ENCODE data around the gene DIPK1A. TPM values are rescaled to one million over a fixed set of nuclear protein-coding genes. Genes with fewer than 3 reads are reported as not detected.

The DIPK1A gene
- total and polyA plus RNA-seq, 2 donors (not counting 1 experiment from before 2014, with no cell fraction given), result 19.7 to 85.7 TPM

GRCh38 chr1:92940541-92940940 is 20.7 kb downstream of the DIPK1A start:
- Histone ChIP-seq H3K27ac (ENCODE audit: insufficient read depth, low read length) (no peak overlapping the region), H2AFZ (ENCODE audit: low read length) (no peak overlapping the region), H3K36me3 (ENCODE audit: control insufficient read depth, insufficient read depth, low read length) (no peaks in the 10 kb centered on the region), H3K4me2 (ENCODE audit: extremely low read depth, insufficient read depth, low read length) (no peak overlapping the region), H3K79me2 (ENCODE audit: control insufficient read depth, insufficient read depth, low read length) (no peaks in the 10 kb centered on the region), H4K20me1 (ENCODE audit: control insufficient read depth, extremely low read depth, insufficient read depth, low read length) (no peaks in the 10 kb centered on the region), H3K9ac (ENCODE audit: insufficient read depth, low read length) (no peak overlapping the region), H3K27me3 (ENCODE audit: control insufficient read depth, insufficient read depth, low read length) (no peaks in the 10 kb centered on the region), H3K4me3 (replicated peaks in 1 of 4; ENCODE audit: control extremely low read depth in 1 of 4, insufficient read depth in 1 of 4, low read depth in 3 of 4, low read length in 4 of 4) (no peak overlapping the region), H3K4me1 (ENCODE audit: control insufficient read depth, extremely low read depth, insufficient read depth, low read length) (peaks cover 8% of the 10 kb centered on the region), H3K9me3 (ENCODE audit: control insufficient read depth, insufficient read depth, low read depth, low read length) (no peaks in the 10 kb centered on the region)
- DNase-seq (ENCODE audit: low read depth in 2 of 2), result peak; percentile 48 to 81
- TF ChIP-seq EZH2 (IDR thresholded peaks at IDR 0.05; ENCODE audit: low read length, missing control alignments), result no peak
- TF ChIP-seq, protein P1, sequence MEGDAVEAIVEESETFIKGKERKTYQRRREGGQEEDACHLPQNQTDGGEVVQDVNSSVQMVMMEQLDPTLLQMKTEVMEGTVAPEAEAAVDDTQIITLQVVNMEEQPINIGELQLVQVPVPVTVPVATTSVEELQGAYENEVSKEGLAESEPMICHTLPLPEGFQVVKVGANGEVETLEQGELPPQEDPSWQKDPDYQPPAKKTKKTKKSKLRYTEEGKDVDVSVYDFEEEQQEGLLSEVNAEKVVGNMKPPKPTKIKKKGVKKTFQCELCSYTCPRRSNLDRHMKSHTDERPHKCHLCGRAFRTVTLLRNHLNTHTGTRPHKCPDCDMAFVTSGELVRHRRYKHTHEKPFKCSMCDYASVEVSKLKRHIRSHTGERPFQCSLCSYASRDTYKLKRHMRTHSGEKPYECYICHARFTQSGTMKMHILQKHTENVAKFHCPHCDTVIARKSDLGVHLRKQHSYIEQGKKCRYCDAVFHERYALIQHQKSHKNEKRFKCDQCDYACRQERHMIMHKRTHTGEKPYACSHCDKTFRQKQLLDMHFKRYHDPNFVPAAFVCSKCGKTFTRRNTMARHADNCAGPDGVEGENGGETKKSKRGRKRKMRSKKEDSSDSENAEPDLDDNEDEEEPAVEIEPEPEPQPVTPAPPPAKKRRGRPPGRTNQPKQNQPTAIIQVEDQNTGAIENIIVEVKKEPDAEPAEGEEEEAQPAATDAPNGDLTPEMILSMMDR (conservative IDR thresholded peaks at IDR 0.05 in 1 of 2, IDR thresholded peaks at IDR 0.05 in 1 of 2; ENCODE audit: low read depth in 1 of 2, low read length in 2 of 2), result no peak

- H3K27me3 ChIP-seq (ENCODE audit: control insufficient read depth, insufficient read depth, low read length), result no peaks in the 10 kb centered on the region
- no peak overlapping the region for H3K9ac ChIP-seq (ENCODE audit: insufficient read depth, low read length)
- H3K9me3 ChIP-seq (ENCODE audit: control insufficient read depth, insufficient read depth, low read depth, low read length), result no peaks in the 10 kb centered on the region
- no peak for DNase-seq (ENCODE audit: low read depth in 2 of 2)
- H3K4me1 ChIP-seq (ENCODE audit: control insufficient read depth, extremely low read depth, insufficient read depth, low read length), result peaks cover 16% of the 10 kb centered on the region
- no peaks in the 10 kb centered on the region for H4K20me1 ChIP-seq (ENCODE audit: control insufficient read depth, extremely low read depth, insufficient read depth, low read length)
- no peak overlapping the region for H3K4me2 ChIP-seq (ENCODE audit: extremely low read depth, insufficient read depth, low read length)
- no peaks in the 10 kb centered on the region for H3K79me2 ChIP-seq (ENCODE audit: control insufficient read depth, insufficient read depth, low read length)
- H3K27ac ChIP-seq (ENCODE audit: insufficient read depth, low read length), result no peak overlapping the region
- no peak overlapping the region for H3K4me3 ChIP-seq (replicated peaks in 1 of 4; ENCODE audit: control extremely low read depth in 1 of 4, insufficient read depth in 1 of 4, low read depth in 3 of 4, low read length in 4 of 4)
- no peak overlapping the region for H2AFZ ChIP-seq (ENCODE audit: low read length)
- H3K36me3 ChIP-seq (ENCODE audit: control insufficient read depth, insufficient read depth, low read length), result no peaks in the 10 kb centered on the region
- TF ChIP-seq, protein P1 (conservative IDR thresholded peaks at IDR 0.05 in 1 of 2, IDR thresholded peaks at IDR 0.05 in 1 of 2; ENCODE audit: low read depth in 1 of 2, low read length in 2 of 2), result no peak
- TF ChIP-seq EZH2 (IDR thresholded peaks at IDR 0.05; ENCODE audit: low read length, missing control alignments), result no peak
Observed at GRCh38 chr1:92937731-92938130, 23.5 kb downstream of the DIPK1A start.

GRCh38 chr1:92936865-92937264 is 24.4 kb downstream of the DIPK1A start:
- no peak overlapping the region for H2AFZ ChIP-seq (ENCODE audit: low read length)
- H3K36me3 ChIP-seq (ENCODE audit: control insufficient read depth, insufficient read depth, low read length), result no peaks in the 10 kb centered on the region
- H3K9ac ChIP-seq (ENCODE audit: insufficient read depth, low read length), result no peak overlapping the region
- no peak for DNase-seq (ENCODE audit: low read depth in 2 of 2)
- H3K4me2 ChIP-seq (ENCODE audit: extremely low read depth, insufficient read depth, low read length), result no peak overlapping the region
- no peak overlapping the region for H3K27ac ChIP-seq (ENCODE audit: insufficient read depth, low read length)
- H3K9me3 ChIP-seq (ENCODE audit: control insufficient read depth, insufficient read depth, low read depth, low read length), result no peaks in the 10 kb centered on the region
- H3K27me3 ChIP-seq (ENCODE audit: control insufficient read depth, insufficient read depth, low read length), result no peaks in the 10 kb centered on the region
- H3K4me3 ChIP-seq (replicated peaks in 1 of 4; ENCODE audit: control extremely low read depth in 1 of 4, insufficient read depth in 1 of 4, low read depth in 3 of 4, low read length in 4 of 4), result no peak overlapping the region
- H3K4me1 ChIP-seq (ENCODE audit: control insufficient read depth, extremely low read depth, insufficient read depth, low read length), result peaks cover 15% of the 10 kb centered on the region
- no peaks in the 10 kb centered on the region for H3K79me2 ChIP-seq (ENCODE audit: control insufficient read depth, insufficient read depth, low read length)
- TF ChIP-seq EZH2 (IDR thresholded peaks at IDR 0.05; ENCODE audit: low read length, missing control alignments), result no peak
- TF ChIP-seq, protein P1 (conservative IDR thresholded peaks at IDR 0.05 in 1 of 2, IDR thresholded peaks at IDR 0.05 in 1 of 2; ENCODE audit: low read depth in 1 of 2, low read length in 2 of 2), result no peak
- no peaks in the 10 kb centered on the region for H4K20me1 ChIP-seq (ENCODE audit: control insufficient read depth, extremely low read depth, insufficient read depth, low read length)

Measured in fibroblast of lung (primary cell).